ENCODE results near the gene CAMK2D. TPM values are rescaled to one million over a fixed set of nuclear protein-coding genes. Genes with fewer than 3 reads are reported as not detected.

The CAMK2D gene
- total RNA-seq, 1 donor from 2014 or later: 50.3 TPM

DNA sequence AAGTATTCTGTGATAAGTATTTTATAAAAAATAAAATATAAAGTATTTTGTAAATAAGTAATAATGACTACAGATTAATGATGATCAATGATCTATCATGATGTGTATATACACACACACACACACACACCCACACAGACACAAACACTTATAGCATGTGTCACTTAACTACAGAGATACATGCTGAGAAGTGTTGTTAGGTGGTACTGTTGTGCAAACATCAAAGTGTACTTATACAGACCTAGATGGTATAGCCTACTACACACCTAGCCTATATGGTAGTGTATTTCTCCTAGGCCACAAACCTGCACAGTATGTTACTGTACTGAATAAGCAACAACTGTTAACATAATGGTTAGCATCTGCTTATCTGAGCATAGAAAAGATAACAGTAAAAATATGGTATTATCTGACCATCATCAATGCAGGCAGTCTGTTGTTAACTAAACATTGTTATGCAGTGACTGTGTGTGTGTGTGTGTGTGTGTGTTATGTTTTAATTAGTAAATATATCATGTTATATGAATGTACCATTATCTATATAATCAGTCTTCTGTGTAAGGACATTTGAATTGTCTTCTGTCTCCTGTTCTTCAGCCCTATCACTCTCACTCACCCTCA, 138.2 kb downstream of the CAMK2D start:
- Histone ChIP-seq H3K36me3 (no peaks in the 10 kb centered on the region), H3K4me3 (no peak overlapping the region), H3K9me3 (no peaks in the 10 kb centered on the region), H3K4me1 (peaks cover 9% of the 10 kb centered on the region), H3K27ac (no peak overlapping the region), H3K27me3 (no peaks in the 10 kb centered on the region)
- no peak for DNase-seq (ENCODE audit: extremely low spot score in 2 of 2)
- TF ChIP-seq POLR2A (IDR thresholded peaks at IDR 0.05): no peak
- no peak for TF ChIP-seq POLR2AphosphoS5 (IDR thresholded peaks at IDR 0.05; ENCODE audit: insufficient read depth in 1 of 2, low read depth in 1 of 2)
- TF ChIP-seq, protein P1, sequence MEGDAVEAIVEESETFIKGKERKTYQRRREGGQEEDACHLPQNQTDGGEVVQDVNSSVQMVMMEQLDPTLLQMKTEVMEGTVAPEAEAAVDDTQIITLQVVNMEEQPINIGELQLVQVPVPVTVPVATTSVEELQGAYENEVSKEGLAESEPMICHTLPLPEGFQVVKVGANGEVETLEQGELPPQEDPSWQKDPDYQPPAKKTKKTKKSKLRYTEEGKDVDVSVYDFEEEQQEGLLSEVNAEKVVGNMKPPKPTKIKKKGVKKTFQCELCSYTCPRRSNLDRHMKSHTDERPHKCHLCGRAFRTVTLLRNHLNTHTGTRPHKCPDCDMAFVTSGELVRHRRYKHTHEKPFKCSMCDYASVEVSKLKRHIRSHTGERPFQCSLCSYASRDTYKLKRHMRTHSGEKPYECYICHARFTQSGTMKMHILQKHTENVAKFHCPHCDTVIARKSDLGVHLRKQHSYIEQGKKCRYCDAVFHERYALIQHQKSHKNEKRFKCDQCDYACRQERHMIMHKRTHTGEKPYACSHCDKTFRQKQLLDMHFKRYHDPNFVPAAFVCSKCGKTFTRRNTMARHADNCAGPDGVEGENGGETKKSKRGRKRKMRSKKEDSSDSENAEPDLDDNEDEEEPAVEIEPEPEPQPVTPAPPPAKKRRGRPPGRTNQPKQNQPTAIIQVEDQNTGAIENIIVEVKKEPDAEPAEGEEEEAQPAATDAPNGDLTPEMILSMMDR (IDR thresholded peaks at IDR 0.05): no peak
- intact Hi-C loops (cut with DNase I): no loop called here

DNA sequence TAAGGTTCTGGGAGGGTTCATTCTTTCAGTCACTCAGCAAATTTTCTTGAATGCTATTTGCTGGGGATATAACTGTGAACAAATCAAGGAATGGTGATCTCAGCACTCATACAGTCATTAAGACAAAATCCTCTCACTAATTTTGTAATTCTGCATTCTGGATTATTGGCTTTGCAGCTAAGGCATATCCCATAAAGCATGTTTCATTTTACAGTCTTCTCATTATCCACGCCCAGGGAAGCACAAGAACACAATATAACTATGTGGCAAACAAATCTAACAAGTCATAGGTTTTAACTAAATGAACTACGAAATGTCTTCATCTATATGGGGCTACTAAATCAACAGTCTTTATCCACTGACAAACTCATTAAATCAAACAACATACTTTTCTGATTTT, 139.9 kb downstream of the CAMK2D start:
- H3K4me3 ChIP-seq: no peak overlapping the region
- H3K27me3 ChIP-seq: no peaks in the 10 kb centered on the region
- DNase-seq (ENCODE audit: extremely low spot score in 2 of 2): no peak
- peaks cover 14% of the 10 kb centered on the region for H3K4me1 ChIP-seq
- no peaks in the 10 kb centered on the region for H3K9me3 ChIP-seq
- H3K36me3 ChIP-seq: no peaks in the 10 kb centered on the region
- no peak for TF ChIP-seq POLR2AphosphoS5 (IDR thresholded peaks at IDR 0.05; ENCODE audit: insufficient read depth in 1 of 2, low read depth in 1 of 2)
- TF ChIP-seq, protein P1 (IDR thresholded peaks at IDR 0.05): no peak
- TF ChIP-seq POLR2A (IDR thresholded peaks at IDR 0.05): no peak
- intact Hi-C loops (cut with DNase I): no loop called here
- no peak overlapping the region for H3K27ac ChIP-seq

DNA sequence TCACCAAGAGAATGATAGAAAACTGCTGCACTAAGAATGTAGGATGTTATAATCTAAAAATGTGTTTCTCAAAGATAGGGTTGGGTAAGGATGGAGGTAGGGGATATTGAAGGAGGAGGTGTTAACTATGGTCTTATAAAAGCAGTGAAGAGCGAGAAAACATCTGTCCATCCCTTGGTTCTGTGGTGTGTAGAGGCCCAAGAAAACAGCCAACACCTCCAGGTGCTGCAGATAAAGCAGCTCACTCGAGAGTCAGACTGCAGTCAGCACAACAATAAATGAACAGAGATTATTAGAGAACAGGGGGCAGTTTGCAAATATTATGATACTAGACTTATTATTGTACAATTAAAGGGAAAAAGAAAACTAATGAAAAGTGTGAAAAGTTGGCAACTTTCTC, 141.5 kb downstream of the CAMK2D start:
- peaks cover 14% of the 10 kb centered on the region for H3K4me1 ChIP-seq
- no peaks in the 10 kb centered on the region for H3K27me3 ChIP-seq
- DNase-seq (ENCODE audit: extremely low spot score in 2 of 2): no peak
- H3K4me3 ChIP-seq: no peak overlapping the region
- no peak overlapping the region for H3K27ac ChIP-seq
- intact Hi-C loops (cut with DNase I): no loop called here
- H3K9me3 ChIP-seq: no peaks in the 10 kb centered on the region
- TF ChIP-seq POLR2AphosphoS5 (IDR thresholded peaks at IDR 0.05; ENCODE audit: insufficient read depth in 1 of 2, low read depth in 1 of 2): no peak
- TF ChIP-seq POLR2A (IDR thresholded peaks at IDR 0.05): no peak
- H3K36me3 ChIP-seq: no peaks in the 10 kb centered on the region

DNA sequence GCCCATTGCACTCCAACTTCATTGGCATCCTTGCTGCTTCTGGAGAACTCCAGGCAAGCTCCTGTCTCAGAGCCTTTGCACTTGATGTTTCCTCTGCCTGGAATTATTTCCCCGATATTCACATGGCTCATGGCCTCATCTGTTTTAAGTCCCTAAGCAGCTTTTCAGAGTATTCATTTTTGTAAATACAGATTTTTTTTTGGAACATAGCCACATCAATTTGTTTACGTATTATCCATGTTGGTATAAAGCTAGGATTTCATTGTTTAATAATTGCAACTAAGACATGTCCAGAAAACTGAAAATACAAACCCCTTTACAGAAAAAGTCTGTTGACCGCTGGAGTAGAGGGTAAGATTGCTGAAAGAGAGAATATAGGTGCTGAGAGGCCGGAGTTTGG, 142.0 kb downstream of the CAMK2D start:
- DNase-seq (ENCODE audit: extremely low spot score in 2 of 2): no peak
- H3K4me1 ChIP-seq: peaks cover 14% of the 10 kb centered on the region
- intact Hi-C loops (cut with DNase I): no loop called here
- no peak overlapping the region for H3K4me3 ChIP-seq
- no peaks in the 10 kb centered on the region for H3K36me3 ChIP-seq
- no peaks in the 10 kb centered on the region for H3K27me3 ChIP-seq
- H3K9me3 ChIP-seq: no peaks in the 10 kb centered on the region
- H3K27ac ChIP-seq: no peak overlapping the region
- TF ChIP-seq POLR2AphosphoS5 (IDR thresholded peaks at IDR 0.05; ENCODE audit: insufficient read depth in 1 of 2, low read depth in 1 of 2) (no peak), POLR2A (IDR thresholded peaks at IDR 0.05) (no peak)
- TF ChIP-seq, protein P1 (IDR thresholded peaks at IDR 0.05): no peak

DNA sequence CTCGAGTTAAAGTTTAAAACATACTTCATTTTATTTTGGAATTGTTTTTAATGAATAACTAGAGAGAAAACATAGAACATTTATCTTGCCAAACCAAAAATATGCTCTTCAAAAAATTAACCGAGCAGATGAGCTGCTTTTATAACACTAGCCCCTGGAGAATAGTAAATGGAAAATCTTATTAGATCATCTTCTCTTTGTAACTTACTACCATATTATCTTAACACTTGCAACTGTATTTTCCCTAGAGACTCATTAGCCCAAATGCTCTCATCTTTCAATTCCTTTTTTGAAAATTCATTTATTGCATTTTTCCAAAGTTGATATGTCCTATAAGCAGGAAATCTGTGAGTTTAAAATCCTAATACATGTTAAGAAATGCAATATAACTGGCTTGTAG, 143.3 kb downstream of the CAMK2D start:
- intact Hi-C loops (cut with DNase I): no loop called here
- peaks cover 14% of the 10 kb centered on the region for H3K4me1 ChIP-seq
- no peaks in the 10 kb centered on the region for H3K27me3 ChIP-seq
- H3K4me3 ChIP-seq: no peak overlapping the region
- H3K27ac ChIP-seq: no peak overlapping the region
- no peak for DNase-seq (ENCODE audit: extremely low spot score in 2 of 2)
- H3K36me3 ChIP-seq: no peaks in the 10 kb centered on the region
- TF ChIP-seq, protein P1 (IDR thresholded peaks at IDR 0.05): no peak
- TF ChIP-seq POLR2AphosphoS5 (IDR thresholded peaks at IDR 0.05; ENCODE audit: insufficient read depth in 1 of 2, low read depth in 1 of 2) (no peak), POLR2A (IDR thresholded peaks at IDR 0.05) (no peak)
- H3K9me3 ChIP-seq: no peaks in the 10 kb centered on the region
